Measurements from ENCODE around the gene LIPC. TPM values are rescaled to one million over a fixed set of nuclear protein-coding genes. Genes with fewer than 3 reads are reported as not detected.
A peak's percentile ranks its signal among the peaks of the same experiment; 100 is the strongest.

LIPC gene
- total RNA-seq, 1 donor from 2014 or later = 0.13 TPM

DNA sequence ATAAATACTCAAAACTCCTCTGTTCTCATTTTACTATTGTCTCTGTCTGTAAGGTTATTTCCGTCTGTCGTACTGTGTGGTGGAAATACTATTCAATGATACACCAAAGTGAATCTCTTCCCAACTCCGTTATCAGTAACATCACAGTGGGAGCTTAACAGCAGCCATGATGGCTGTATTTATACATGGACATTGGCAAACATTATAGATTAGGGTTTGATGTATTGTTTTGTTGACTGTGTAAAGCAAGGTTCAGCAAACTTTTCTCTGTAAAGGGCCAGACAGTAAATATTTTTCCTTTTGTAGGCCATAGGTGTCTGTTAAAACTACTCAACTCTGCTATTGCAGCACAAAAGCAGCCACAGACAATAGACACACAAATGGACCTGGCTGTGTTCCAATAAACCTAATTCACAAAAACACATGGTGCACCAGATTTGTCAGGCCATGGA, 23.2 kb downstream of the LIPC start:
- DNase-seq (ENCODE audit: low read depth in 2 of 2) = peak; percentile 73 to 74

DNA sequence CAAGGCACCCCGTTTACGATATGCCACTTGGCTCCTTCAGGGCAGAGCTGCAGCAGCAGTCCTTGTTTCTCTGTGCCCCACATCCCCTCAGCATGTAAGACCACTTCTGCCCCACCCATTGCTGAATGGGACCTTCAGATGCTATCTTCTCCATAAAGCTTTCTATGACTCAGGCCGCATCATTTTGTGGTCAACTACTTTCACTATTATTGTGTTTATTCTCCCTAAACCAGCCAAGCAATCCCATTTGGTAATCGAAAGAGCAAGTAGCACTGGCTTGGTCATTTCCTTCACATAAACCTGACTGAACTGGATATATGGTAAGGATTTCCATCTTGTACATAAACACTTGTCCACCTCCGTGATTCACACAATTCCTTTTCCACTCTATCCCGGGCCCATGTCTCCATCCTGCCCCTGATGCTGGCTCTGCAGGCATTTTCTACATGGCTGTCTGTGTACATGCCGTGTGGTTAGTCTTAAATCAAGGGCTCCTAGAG, 25.7 kb downstream of the LIPC start:
- DNase-seq (ENCODE audit: low read depth in 2 of 2) = peak in 1 of 2 donors; percentile 63

DNA sequence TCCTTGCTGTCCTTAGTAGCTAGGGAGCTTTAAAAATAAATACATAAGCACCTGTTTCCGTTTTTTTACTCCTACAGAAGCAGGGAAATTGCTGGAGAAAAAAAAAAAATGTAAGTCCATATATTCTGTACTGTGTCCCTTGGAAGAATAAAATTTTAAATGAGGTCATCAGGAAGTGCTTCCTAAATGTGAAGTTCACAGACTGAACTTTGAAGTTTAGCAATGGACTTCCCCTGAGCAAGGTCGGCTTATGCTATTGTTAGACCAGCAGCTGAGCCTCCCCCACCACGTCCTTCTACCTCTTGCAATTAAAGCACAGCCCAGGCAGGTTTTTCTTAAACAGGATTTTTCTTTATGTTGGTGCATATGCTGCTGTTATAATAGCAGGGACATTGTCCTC, 26.3 kb downstream of the LIPC start:
- peak in 1 of 2 donors; percentile 75 for DNase-seq (ENCODE audit: low read depth in 2 of 2)

DNA sequence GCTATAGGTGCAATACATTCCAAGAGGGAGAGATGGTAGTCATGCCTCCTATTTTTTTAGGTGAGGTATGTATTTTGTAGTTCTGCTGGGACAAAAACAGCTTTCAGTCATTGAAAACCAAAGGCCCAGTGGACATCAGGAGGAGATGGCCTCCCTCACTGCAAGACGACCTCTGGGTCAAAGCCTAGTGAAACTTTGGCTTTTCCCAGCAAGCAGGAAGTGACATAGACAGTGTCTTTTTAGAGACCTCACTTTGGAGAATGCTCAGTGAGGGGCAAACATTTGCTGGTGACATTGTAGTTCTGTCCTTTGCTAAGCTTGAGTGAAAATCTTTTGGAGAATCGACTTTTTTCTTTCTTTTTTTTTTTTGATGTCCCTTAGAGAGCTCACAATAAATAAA, 27.3 kb downstream of the LIPC start:
- DNase-seq (ENCODE audit: low read depth in 2 of 2) = no peak

DNA sequence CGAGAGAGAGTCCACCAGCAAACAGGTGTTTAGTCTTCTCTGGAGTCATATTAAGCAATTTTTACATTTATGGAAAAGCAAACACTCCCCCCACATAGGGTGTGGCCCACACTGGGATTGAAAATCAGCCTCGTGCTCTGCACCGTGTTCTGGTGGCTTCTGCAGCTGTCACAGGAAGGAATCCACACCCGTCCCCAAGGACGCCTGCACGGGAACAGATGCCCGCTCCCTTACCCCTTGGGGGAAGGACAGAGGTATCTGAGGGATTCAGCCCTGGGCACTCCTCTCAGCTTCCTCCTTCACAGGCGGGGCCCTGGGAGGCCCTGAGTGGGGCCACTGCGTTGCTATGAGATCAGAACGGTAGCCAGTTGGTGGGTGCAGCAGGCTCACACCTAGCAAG, 27.8 kb downstream of the LIPC start:
- peak; percentile 29 to 81 for DNase-seq (ENCODE audit: low read depth in 2 of 2)

DNA sequence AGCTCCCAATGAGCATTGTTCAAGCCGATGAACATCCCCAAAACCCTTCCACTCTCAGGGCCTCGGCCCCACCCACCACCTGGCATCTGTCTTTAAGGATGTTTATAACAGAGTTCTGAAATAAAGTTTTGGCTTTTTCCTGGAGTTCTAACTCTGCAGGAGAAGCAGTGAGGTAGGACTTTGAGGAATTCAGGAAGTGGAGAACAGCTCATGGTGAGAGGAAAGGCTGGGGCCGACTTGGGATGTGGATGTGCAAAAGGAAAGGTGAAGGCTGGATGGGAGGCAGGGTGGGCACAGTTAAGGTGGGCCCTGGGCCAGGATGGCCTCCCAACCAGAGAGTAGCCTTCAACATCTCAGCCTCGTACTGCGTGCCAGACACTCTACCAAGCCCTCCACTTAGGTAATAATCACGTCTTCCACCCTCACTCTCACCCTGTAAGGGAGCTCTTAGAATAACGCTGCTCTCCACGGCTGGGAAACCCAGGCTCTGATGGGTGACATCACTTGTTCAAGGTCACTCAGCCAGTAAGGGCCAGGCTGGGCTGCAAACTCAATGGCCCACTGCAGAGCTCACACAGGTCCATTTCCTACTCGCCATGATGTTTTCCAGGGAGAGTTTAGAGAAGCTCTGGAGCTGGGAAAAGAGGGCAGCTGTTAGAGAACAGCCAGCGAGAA, 28.5 kb downstream of the LIPC start:
- DNase-seq (ENCODE audit: low read depth in 2 of 2) = no peak

DNA sequence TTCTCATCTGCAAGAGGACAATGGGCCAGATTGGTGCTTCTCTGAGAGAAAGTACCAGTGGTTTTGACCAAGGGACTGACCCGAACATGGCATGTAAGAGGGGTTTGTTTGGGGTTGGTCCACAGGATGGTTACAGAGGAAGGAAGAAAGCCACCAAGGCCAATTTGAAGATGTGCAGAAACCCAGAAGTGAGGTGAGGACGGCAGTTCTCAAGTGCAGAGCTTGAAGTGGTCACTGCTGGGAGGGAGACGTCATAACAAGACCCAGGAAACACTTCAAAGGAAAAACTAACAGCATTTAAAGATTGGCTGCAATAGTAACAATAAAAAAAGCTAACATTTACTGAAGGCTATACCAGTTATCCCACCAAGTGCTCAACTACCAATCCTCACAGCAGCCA, 29.1 kb downstream of the LIPC start:
- no peak for DNase-seq (ENCODE audit: low read depth in 2 of 2)

DNA sequence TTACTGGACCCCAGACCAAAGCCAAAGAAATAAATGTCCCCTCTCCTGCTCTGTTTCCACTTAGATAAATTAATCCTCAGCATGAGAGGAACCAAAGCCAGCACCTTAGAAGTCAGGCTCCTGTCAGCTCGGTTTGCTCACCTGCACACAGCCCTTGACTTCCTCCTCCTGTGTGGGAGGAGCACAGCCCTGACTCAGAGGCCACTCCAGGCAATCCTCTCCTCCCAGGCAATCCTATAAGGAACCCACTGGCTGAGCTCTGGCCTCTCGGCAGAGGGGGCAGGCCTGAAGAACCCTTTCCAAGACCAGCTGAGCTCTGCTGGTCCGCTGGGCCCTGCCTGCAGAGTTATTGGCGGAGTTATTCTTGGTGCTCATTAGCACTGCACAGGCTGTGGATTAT, 30.8 kb downstream of the LIPC start:
- DNase-seq (ENCODE audit: low read depth in 2 of 2) = no peak

DNA sequence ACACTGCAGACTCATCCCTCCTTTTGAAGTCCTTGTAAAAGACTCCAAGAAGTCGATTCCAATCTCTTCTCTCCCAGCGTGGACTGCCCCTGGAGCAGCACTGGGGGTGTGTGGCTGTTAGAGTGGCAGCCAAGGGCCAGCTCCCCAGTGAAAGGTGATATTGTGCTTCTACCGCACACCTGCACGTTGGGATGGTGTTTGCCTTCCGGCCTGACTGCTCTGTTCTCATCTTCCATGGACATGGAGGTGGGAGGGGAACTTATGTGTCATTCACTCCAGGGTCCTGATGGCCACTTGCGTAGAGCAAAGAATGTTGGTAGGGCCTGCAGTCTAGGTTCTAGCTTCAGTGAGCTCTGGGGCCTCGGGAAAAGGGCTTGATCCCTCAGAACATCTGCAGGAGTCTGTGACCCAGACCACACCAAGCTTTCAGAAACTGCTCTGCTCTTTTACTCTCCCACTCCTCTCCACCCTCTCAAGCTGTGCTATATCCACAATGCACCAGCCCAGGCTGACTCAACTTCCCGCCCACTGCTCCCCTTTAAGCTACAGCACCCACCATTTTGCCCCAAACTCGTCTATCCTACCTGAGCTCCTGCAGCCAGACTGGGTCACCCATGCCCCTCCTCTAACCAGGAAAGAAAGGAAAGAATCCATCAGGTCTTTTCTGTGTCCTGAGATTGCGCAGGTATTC, 31.3 kb downstream of the LIPC start:
- no peak for DNase-seq (ENCODE audit: low read depth in 2 of 2)

DNA sequence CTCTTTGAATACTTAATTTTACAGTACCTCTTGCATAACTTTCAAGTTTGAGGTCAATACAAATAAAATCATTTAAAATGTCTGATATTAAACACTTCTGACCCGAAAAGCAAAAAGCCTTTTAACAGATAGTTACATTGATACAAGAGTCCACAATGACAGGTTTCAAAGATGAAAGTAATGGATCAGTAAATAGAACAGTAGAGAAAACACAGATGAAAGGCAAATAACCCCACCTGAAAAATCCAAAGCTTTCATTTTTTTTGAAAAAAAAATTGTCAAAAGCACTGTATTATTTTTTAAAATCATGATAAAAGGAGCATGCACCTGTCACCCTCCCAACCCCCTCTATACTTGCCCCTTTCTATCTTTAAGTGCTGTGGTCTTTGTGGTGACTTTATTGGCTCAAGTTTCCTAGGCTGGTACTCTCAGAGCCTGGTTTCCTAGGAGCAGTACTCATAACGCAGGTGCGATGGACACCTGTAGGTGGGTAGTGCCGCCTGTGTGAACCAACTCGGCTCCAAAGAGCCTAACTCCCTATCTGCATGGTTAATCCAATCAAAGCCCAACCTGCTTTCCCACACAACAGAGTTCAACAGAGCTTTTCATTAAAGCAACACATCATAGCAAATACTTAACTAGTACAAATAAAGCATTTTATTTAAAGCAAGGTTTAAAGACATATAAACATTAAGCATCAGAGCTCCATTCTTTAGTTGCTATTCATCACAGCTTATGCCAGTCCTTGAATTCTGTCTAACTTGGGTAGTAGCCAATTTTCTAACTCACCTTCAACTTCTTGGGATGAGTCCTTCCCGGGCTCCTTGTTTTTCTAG, 32.2 kb downstream of the LIPC start:
- DNase-seq (ENCODE audit: low read depth in 2 of 2) = no peak

DNA sequence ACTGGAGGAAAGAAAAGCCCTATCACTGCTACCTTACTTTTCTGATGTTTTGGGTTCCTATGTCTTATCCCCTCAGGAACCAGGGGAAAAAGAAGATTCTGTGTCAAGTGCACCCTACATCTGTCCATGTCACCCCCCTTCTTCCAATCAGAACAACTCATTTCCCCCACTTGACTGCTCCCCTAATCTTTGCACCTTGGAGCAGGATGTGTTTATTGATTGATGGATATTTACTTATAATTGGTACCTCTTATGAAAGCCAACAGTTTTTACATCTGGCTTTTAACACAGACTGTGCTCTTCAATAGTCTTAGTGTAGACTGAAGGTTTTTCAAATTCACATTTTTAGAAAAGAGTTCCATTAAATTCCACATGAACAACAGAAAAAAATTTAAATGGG, 33.3 kb downstream of the LIPC start:
- no peak for DNase-seq (ENCODE audit: low read depth in 2 of 2)

DNA sequence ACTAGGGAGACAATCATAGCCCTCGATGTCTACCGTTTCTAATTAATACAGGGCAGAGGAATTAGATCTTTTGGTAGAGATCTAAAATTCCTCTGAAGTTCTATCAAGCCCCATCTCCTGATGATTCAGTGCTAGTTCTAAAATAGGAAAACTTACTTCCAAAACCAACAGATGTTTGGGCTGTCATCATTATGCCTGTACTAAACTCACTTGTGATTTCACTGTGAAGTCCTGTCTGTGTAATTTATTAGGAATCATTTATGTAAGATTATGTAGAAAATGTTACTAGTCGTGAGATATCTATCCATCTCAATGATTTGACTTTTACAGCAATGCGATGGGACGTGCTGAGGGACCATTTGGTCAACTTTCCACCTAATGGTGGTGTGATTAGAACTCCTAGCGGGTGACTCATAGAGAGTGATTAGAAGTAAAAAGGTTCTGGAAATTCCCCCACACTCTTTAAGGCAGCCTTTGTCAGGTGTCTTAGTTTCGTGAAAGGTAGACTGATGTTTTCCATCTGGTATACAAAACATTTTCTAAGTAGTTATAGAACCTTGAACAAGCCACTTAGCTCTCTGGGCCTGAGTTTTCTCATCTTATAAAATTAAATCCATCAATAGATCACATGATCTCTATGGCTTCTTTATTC, 34.2 kb downstream of the LIPC start:
- no peak for DNase-seq (ENCODE audit: low read depth in 2 of 2)

DNA sequence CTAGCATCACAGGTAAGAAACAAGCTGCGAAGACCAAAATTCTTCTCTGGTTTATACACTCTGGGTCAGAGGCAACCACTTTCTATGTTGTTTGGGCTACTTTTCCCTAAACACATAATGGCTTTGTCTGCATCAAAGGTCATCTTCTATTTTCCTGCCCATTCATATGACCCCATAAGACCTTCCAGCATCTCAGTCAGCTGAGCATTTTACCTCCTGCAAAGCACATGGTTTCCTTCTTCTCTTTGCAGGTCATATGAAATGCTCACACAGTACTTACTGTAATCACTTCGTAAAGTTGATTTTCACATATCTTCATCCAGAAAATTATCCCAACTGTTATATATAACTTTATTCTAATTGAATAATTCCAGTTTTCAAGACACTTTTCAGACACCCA, 34.8 kb downstream of the LIPC start:
- no peak for DNase-seq (ENCODE audit: low read depth in 2 of 2)

DNA sequence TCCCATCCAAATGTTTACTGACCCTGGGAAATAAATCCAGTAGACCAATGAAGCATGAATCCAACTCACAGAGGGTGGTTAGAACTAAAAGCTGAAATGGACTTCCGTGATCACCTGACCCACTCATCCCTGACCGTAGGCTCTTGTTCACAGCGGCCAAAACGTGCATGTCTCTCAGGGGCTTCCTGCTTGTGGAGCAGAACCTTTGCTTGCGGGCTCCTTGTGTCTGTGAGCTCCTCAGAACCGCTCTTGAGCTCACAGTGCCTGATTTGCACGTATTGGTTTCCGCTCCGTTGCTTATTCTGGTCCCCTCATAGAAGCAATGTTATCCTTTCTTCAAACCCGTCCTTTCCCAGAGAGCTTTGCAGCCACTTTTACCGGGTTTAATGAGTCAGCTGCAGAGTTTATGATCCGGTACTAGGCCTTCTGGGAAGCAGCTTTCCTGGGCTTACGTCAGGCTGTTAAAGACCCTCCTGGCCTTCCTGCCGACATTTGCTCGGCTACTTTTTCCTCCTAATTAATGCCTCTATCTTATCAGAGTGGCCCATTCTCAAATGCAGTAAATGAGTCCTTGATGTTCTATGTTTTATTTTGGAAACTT, 35.4 kb downstream of the LIPC start:
- no peak for DNase-seq (ENCODE audit: low read depth in 2 of 2)

DNA sequence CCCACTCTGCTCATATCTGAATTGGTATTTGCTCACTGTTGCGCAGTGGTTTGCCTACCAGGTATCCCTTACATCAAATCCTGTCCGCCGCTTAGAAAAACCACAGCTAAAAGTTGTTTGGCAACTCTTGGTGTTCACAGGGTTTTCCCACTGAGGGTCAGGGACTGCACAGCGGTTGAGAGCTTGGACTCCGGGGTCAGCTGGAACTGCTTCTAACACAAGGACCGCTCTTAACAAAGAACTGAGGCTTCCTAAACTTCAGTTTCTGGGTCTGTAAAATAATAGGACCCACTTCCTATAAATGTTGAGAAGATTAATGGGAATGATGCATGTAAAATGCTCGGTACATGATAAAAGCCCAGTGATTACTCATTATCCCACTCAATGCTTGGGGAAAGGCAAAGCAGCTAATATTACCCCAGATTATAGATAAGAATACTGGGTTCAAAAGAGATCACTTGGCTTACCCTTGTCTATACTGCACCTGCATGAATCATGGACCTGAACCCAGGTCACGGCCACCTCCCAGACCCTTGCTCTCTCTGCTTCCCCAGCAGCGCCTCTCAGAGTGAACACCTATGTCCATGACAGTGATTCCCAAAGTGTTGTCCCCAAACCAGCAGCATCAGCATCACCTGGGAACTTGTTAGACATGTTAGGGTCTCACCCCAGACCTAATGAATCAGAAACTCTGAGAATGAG, 36.1 kb downstream of the LIPC start:
- no peak for DNase-seq (ENCODE audit: low read depth in 2 of 2)

DNA sequence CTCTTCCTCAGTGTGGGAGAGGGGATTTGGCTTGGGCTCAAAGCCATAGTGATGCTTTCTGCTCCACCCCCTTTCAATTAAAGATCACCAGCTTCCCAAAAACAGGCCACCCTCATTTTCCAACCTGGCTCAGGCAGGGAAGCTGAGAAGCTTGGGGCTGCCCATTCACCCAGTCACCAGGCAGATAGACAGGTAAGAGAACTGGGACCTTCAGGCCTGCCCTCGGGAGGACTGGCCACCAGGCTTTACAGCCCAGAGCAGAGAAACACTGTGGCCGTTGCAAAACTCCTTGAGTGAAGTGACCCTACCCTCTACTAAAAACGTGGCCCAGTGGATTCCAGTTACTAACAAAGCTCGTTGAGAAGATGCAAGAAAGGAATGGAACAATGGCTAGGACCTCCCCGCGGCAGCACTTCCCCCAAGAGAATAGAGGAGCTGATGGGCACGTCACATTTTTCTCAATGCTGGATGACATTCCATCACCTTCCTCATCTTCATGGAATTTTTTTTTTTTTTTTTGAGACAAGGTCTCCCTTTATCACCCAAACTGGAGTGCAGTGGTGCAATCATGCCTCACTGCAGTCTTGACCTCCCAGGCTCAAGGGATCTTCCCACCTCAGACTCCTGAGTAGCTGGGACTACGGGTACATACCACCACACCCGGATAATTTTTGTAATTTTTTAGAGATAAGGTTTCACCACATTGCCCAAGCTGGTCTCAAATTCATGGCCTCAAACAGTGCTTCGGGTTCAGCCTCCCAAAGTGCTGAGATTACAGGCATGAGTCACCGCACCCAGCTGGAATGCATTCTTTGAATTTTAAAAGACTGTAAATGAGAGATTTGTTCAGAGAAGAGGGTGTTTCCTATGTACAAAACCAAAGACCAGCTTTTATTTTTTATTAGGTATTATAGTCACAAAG, 37.9 kb downstream of the LIPC start:
- peak in 1 of 2 donors; percentile 68 for DNase-seq (ENCODE audit: low read depth in 2 of 2)

DNA sequence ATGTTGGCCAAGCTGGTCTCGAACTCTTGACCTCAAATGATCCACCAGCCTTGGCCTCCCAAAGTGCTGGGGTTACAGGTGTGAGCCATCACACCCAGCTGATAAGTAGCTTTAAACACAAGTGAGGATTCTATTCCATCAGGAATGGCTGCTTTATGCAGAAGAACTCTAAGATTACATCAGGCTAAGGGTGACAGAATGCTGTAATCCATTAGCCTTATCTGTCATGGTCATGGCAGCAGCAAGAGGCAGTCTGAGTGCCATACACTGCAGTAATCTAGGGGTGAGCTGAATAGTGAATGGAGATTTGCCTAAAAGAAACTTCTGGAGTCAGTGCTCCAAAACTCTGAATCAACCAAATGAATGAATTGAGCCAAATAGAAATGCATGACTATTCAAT, 39.6 kb downstream of the LIPC start:
- no peak for DNase-seq (ENCODE audit: low read depth in 2 of 2)

DNA sequence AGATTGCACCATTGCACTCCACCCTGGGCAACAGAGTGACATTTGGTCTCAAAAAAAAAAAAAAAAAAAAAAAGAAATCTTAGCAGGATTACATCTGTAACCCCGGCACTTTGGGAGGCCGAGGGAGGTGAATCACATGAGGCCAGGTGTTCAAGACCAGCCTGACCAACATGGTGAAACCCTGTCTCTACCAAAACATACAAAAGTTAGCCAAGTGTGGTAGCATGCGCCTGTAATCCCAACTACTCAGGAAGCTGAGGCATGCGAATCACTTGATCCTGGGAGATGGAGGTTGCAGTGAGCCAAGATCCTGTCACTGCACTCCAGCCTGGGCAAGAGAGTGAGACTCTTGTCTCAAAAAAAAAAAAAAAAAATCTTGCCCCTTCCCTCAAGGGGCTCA, 40.4 kb downstream of the LIPC start:
- DNase-seq (ENCODE audit: low read depth in 2 of 2) = no peak

DNA sequence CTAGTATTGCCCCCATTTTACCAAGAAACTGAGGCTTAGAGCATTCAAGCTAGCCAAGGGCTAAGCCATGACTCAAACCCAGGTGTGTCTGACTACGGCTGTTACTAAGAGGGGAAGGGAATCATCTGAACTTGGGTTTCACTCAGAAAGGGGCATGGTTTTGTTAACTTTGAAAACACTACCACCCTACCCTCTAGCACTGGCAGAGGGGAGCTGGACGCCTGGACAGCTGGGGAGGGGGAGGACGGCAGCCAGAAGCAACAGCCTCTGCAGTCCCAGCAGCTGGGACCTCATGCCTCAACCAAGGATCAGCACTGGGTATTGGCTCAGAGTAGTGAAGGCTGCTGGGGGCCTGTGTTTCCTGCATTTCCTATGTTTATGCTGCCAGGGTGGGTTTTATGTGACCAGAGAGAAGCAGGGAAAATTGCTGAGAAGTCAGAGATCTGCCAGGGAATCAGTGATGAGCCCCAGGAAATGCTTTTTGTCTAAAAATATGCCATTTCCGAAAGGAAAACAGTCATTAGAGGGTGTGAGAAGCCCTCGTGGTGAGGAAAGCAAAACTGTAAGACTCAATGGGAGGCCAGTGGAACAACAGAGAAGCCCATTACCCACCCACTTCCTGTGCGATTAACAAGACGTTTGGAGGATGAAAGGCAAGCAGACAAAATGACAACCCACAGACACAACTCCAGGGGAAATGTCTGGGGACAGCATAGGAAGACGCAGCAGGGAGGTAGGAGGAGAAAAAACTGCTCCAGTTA, 41.2 kb downstream of the LIPC start:
- DNase-seq (ENCODE audit: low read depth in 2 of 2) = peak; percentile 51 to 65

Measured in dermis microvascular lymphatic vessel endothelial cell (primary cell).